ENCODE measurements around the gene BPIFA3.

The BPIFA3 gene

DNA sequence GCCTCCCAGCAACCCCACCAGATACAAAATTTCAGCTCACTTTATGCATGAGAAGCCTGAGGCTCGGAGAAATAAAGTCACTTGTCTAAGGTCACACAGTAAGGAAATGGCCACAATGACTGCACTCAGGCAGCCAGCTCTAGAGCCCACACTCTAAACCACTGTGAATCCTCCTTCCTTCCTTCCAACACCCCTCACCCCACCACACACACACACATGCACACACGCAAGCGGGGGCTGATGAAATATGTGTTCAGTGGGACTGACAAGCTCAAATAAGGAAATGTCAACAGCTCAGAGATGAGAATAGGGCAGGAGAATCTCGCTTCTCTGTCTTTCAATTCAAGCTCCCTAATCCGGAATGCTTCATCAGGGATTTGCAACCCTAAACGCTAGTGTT, 12.7 kb downstream of the BPIFA3 start:
- no peak for FAIRE-seq

DNA sequence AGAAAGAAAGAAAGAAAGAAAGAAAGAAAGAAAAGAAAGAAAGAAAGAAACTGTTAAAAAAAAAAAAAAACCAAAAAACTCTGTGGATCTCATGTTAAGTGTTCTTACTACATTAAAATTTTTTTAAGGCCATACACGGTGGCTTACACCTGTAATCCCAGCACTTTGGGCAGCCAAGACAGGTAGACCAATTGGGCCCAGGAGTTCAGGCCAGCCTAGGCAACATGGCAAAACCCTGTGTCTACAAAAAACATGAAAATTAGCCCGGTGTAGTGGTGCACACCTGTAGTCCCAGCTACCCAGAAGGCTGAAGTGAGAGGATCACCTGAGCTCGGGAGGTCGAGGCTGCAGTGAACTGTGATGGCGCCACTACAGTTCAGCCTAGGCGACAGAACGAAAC, 14.1 kb downstream of the BPIFA3 start:
- FAIRE-seq = no peak

DNA sequence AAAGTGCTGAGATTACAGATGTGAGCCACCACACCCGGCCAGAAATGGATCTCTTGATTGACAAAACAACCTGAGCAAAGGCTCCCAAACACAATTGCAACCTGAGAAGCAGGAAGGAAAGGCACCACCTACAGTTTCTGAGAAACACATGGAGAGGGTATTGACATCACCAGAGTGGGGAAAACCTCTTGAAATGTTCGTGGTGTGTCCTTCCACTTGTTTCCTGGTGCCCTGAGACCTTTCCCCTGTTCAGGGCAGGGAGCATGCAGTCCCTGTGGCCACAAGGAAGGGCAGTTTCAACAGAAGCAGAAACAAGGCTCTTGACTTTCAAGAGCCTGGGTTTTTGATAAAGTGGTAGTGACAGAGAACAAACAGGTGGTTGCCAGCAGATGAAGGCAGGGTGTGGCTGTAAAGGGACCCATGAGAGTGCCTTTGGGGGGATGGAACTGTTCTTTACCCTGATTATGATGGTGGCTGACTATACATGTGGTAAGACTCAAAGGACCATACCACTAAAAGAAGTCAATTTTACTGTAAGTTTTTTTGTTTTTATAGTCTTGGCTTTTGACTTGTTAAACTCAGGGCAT, 15.4 kb downstream of the BPIFA3 start:
- FAIRE-seq = no peak

DNA sequence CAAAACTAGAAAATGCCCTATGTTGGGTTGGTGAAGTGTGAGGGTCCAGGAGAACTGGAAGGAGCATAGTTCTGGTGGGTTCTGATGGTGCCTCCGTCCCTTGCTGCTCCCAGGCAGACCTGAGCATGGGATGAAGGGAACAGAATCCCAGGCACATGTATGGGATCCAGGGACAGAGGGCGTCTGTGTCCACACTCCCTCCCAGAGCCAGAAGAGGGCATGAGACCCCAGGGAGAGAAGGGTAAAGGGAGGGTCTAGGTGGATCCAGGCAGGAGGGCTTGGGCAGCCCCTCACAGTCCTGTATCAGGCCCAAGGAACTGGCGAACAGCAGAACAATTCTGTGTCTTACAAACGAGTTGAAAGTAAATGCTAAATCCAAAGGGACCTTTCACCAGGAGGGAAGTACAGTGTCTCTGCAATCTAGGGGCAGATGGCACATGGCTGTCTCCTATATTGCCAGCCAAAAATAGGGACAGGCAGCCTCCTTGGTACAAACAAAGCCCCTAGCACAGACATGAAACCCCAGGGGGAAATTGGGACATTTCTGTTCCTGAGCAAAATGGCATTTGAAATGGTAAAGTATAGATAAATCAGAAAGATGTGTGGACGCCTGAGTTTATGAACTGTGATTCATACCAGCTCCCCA, 16.1 kb downstream of the BPIFA3 start:
- FAIRE-seq = no peak

DNA sequence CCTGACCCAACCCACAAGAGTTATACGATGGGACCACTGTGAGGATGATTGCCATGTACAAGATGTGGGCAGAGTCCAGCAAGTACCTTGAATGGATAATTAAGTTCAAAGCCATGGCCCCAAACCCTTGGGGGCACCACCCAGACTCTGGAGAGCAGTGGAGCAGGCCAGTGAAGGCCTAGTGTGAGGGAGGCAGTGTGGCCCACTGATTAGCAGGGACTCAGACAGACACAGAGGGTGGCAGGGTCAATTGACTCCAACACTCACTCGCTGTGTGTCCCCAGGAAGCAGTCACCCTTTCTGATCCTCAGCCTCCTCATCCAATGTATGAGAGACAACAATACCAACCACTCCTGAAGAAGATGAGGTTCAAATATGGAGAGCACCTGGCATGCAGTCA, 16.9 kb downstream of the BPIFA3 start:
- FAIRE-seq = no peak

DNA sequence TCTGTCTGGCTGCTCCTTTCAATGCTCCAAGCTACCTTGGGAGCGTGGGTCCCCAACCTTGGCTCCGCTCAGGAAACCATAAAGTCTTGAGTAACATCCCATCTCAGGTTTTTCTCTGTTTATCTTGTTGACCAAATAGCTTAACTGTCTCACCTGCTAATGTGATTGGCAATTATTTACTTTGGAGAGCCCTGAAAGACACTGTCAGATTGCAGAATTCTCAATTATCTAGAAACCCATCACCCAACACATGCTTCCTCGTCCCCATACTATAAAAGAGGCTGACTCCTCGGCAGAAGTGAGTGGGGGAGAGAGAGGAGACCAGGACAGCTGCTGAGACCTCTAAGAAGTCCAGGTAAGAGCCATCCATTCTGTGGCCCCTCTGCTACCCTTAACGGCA, 18.5 kb downstream of the BPIFA3 start, which contains the start of gene BPIFA1:
TSS of gene BPIFA1 (plus strand) at position 301 of the 400 bp plus-strand sequence. CDS start 1,716 bp downstream, outside the sequence.
- no peak for FAIRE-seq

DNA sequence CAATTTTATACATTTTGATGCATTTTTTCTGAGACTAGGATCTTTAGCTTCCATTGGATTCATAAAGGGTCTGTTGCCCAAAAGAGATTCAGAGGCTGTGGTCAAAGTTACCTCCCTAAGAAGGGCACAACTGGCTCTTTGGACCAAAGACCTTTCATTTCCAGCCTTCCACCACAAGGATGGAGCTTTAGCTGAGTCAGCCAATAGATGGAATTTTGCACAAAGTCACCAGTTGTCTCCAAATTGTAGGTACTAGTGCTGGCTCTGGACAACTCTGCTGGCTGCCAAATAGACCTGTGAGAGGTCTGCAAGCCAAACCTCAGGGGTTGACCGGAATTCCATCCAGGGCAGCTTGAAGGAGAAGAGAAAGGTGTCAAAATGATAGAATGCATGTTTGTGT, 19.2 kb downstream of the BPIFA3 start:
- FAIRE-seq = no peak

DNA sequence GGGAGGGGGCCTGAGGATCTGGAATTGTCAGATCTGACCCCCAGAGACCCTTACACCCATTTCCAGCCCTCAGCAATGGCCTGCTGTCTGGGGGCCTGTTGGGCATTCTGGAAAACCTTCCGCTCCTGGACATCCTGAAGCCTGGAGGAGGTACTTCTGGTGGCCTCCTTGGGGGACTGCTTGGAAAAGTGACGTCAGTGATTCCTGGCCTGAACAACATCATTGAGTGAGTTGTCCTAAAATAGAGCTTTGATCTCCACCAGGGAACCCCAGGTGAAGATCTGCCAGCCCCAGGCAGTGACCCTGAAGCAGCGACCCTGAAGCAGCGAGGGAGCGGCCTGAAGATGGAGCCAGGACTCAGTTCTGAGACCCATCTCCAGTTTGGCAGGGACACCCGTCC, 20.8 kb downstream of the BPIFA3 start:
- FAIRE-seq = no peak

DNA sequence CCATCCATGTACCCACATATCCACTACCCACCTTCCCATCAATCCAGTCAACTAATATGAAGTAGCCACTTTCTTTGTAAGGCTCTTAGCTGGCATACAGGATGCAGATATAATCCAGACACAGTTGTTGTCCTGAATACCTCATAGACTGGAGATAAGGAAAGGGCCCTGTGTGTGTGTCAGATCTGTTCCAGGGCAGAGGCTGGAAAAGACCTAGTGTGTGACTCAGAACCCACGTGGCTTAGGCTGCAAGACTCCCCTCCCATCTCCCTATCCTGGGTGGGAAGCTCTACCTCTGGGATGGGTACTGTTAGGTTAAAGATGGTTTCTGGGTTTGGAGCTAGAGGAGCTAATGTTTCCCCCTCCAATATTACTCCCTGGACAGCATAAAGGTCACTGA, 22.3 kb downstream of the BPIFA3 start:
- no peak for FAIRE-seq

DNA sequence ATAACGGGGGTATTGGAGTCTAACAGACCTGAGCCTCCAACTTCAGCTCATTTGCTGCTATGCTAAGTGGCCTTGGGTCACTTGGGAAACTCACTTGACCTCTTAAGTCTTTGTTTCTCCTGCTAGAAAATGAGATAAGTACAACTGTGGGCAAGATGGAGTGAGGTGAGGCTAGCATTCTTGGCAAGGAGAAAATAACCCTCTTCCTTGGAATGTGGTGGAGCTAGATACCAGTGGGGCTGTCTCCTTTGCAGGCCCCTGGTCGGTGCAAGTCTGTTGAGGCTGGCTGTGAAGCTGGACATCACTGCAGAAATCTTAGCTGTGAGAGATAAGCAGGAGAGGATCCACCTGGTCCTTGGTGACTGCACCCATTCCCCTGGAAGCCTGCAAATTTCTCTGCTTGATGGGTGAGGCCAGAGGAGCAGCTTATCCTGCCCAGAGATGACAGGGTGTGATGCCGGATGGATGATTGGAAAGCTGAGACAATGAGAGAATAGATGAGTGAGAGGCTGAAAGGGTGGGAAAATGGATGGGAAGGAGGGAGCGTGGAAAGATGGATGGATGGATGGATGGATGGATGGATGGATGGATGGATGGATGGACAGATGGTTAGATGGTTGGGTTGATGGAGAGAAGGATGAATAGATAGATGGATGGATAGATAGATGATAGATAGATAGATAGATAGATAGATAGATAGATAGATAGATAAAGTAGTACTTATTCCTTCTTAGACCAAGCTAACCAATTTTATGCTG, 23.0 kb downstream of the BPIFA3 start:
- FAIRE-seq = no peak

DNA sequence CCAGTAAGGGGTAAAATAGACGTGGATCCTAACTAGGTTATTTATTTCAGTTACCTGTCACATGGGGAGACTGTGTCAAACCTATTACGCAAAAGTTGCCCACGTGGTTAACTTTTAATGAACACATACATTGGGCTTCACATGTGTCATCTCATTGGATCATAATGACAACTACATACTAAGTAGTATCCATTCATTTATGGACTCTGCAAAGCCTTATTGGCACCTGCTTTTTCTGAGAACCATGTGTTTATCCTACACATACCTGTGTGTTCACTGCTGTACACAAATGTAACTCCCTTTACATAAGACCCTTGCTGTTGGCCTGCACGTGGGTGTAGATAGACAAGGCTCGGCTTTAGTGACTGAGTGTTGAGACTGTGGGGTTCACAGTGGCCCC, 23.8 kb downstream of the BPIFA3 start:
- FAIRE-seq = no peak

DNA sequence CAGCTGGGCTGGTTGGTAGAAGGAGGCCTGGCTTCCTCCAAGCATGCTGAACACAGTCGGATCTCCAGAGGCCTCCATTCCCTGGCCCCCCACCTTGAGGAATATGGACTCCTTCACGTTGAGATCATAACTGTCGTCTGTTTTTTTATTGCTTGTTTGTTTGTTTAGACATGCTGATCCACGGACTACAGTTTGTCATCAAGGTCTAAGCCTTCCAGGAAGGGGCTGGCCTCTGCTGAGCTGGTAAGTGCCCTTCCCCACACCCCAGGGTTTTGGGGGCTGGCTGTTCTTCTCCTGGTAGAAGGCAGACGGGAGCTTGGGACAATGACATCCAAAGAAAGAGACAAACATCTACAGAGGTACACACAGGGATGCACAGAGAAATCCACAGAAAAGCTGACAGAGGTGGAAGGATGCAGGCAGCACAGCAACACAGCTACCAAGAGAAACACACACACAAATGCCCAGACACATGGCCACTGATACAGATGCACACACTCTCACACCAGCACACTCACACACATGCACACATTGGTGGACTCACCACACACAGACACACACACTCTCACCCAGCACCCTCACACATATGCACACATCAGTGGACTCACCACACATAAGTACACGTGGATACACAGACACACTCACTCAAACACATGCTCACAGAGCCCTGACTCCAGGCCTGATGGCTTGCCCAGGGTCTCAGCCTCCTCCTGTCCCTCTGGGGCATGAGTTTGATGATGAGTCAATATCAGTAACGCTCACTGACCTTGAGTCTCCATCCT, 25.4 kb downstream of the BPIFA3 start:
- FAIRE-seq = no peak

DNA sequence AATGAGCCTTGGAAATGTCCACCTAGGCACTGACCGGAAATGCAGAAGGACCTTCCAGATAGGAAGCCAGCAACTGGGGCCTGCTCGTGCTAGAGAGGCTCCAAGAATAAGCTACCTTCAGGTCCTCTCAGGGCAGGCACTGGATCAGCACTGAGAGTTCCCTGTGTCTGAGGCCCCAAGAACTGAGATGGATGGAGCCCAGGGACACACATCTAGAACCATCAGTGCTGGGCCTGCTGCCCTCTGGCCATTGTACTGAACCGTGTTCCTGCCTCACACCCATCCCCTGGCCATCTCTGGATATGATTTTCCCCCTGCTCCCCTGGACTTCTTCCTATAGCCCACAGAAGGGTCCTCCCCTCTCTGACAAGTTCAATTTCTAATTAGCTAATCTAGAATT, 28.9 kb downstream of the BPIFA3 start:
- no peak for FAIRE-seq

DNA sequence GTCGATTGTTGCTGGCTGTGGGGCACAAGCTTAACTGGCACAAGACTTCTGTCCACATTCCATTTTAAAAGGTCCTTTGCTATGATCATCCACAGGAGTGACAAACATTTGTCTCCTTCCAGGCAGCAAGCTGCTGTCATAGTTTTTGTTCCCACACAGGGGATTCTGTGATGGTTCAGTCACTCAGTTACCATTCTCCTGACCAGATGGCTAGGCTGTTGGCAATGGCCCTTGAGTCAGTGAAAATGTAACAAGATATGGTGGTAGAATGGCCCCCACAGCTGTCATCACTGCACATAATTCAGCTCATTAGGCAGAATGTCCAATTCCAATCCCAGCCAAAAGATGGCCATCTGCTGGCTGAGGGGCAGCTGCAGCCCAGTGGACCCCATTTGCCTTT, 32.3 kb downstream of the BPIFA3 start:
- FAIRE-seq = no peak

DNA sequence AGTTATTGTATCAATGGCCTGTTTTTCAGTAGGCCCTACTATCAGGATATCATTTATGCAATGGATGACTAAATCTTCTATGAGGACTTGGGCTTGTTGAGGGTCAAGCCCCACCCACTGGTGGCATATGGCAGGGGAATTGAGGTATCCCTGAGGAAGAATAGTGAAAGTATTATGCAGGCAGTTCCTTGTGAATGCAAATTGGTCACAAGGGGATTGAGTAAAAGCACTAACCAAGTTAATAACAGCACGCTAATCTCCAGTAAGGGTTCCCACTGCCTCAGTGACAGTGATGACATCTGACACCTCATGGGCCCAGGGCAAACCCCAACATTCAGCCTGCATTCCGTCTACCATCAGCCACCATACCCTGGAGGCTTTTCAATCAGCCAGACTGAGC, 33.5 kb downstream of the BPIFA3 start:
- FAIRE-seq = no peak

DNA sequence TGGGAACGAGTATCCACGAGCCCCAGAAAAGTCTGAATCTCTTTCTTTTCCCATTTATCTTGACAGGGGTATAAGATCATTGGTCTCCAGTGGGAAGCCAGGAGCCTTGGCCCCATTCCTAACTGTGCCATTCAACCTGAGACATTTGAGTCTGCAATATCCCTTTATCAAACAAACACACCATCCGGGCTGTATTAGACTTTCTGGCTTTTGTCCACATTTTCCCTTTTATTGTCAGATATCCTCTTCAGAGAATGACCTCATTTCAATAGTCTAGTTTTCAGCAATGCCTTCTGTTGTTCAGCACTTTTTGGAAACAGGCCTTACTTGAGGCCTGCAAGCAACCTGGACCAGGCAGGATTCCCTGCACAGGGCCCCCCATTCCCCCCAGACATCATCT, 34.3 kb downstream of the BPIFA3 start:
- FAIRE-seq = no peak

DNA sequence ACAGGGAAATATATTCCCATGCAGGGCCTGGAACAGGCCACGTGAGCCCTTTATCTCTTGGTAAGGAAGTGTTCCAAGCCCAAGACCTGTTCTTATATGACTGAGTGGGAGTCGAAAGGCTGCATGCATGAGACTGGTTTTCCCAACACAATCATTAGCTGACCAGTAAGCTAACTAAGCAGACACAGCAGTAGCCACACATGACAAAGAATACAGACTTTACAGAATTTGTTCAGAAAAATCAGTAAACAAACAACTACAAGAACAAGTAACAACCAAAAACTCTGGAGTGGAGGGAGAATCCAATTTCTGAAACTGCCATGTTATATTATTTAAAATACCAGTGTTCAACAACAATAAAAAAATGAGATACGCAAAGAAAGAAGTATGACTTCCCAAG, 35.3 kb downstream of the BPIFA3 start:
- no peak for FAIRE-seq

DNA sequence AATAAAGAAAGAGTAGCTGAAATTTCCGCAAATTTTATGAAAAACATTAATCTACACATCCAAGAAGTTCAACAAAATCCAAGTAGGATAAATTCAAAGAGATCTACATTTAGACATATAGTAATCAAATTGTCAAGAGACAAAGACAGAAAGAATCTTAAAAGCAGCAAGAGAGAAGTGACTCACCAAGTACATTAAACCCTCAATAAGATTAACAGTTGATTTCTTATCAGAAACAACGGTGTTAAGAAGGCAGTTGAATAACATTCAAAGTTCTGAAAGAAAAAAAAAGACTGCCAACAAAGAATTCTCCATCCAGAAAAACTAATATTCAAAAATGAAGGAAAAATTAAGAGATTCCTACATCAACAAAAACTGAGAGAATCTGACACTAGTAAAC, 37.9 kb downstream of the BPIFA3 start:
- FAIRE-seq = no peak

DNA sequence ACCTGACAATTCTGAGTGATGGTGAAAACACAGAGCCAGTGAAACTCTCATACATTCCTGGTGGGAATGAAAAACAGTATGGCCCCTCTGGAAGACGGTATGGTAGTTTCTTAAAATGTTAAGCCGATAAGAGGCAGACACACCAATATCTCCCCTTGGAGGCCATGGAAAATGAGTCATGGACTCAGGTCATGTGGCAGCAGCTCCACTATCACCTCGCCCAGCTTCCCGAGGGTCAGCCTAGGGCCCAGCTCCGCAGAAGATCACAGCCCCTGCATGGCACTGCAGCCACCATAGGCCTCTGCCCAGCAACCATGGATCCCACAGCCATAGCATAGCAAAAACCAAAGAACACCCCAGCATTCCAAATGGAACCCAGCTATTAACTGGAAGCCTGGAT, 40.1 kb downstream of the BPIFA3 start:
- no peak for FAIRE-seq

DNA sequence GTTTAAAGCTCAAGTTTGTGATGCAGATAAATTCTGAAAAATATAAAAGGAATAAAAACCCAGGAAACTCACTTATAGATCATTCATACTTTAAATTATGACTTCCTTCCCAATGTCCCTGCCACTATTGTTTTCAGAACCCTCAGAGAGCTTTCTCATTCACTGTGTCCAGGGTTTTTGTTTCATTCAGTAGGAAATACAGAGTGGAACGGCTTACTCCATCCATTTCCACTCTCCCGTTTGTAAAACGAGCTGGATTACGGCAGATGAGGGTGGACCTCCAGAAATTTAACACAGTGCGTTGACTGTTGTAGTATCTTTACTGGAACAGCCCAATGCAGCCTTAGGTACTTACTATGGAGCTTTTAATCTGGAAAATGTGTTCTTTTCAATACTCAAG, 42.2 kb downstream of the BPIFA3 start:
- no peak for FAIRE-seq

DNA sequence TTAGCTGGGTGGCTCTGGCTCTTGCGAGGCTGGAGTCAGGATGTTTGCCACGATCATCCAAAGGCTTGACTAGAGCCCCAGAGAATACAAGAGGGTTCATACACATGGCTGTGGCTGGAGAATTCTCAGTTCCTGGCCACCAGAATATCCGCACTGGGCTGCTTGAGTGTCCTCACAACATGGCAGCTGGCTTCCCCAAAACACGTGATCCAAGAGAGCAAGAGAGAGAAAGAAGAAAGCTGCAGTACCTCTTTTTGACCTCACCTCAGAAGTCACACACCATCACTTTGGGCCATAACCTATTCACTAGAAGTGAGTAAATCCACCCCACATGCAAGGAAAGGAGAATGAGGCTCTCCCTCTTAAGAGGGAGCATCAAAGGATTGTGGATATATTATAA, 44.3 kb downstream of the BPIFA3 start:
- FAIRE-seq = no peak

DNA sequence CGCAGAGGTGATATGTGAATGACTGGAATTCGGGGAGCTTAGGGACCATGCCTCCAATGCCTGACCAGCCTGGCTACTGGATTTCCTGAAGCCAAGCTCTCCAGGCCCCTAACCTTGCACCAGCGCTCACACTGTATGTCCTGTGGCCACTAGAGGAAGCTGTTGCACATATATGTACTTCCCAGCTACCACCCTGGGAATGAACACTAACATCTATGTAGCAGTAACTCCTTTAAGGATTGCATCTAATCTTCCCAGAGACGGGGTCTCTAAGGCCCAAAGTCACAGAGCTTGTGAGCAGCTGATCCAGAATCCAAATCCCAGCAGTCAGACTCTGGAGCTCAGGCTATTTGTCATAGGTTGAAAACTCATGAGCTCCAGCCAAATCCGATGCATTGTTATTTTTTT, 45.5 kb downstream of the BPIFA3 start:
- FAIRE-seq = no peak

DNA sequence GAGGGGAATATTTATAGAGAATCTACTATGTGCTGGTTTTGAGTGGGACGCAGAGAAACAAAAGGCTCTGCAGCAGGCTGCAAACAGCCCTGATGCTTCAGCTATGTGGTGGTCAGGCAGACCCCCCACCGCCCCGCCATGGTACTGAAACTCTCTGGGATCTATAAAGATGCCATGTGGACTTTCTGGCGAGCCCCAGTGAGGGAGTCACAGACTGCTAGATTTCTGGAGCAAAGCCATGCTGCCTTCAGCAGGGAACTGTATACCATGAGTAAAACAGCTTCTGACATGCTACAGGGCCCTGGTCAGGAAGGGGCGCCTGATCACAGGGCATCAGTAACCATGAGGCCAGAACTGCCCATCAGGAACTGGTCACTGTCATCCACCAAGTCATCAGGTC, 46.6 kb downstream of the BPIFA3 start:
- no peak for FAIRE-seq

DNA sequence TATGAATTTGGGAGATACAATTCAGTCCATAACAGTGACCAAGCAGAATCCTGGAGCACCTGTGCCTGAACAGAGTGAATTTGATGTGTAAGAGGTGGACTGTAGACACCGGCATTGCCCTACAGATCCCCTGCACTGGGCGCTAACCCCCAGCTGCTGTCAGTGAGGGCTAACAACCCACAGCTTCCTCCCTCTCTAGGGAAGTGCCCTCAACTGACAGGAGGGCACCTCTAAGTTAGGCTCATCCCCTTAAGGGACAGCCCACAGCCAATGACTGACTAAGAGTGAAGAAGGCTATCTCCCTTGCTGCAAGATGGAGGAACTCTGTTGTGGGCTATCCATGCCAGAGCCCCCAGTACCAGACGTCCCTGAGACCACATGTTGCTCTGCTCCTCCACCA, 50.5 kb downstream of the BPIFA3 start:
- FAIRE-seq = no peak
